OCI-LY1 (cell line): ENCODE results near the gene DUSP6.

Experiments used
- EZH2 ChIP-seq: fragments of 200-600 bp; sonication (generic), shearing (Covaris generic); IDR thresholded peaks from 2 replicates; pipeline ENCODE4 v1.8.0; 2017; ENCODE audit warnings: borderline replicate concordance, mixed run types, mild to moderate bottlenecking, antibody characterized with exemption, low read length, moderate library complexity, mixed read lengths
- TF ChIP-seq, protein P1 (sequence below): fragments of 200-600 bp; sonication (generic), shearing (Covaris generic); IDR thresholded peaks from 2 replicates; pipeline ENCODE4 v1.5.1; 2017; ENCODE audit warnings: mild to moderate bottlenecking, antibody characterized with exemption, low read length, moderate library complexity, mixed read lengths

DNA sequence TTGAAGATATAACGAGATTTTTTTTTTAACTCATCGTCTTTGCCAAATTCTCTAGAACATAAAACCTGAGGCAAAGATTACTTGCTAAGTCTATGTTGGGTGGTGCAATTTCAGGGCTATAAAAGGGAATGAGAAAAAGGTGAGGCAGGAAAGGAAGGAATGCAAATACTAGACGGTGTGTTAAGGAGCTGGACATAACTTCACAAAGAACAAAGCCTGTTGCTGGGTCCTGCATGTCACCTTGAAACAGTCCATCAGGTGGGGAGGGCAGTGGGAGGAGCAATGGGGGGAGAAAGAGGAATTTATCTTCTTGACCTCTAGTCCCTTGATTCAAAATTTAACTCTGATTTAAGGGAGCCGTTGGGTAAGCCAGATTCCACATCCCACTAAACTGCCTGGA, 16.1 kb upstream of the DUSP6 start:
- TF ChIP-seq, protein P1, sequence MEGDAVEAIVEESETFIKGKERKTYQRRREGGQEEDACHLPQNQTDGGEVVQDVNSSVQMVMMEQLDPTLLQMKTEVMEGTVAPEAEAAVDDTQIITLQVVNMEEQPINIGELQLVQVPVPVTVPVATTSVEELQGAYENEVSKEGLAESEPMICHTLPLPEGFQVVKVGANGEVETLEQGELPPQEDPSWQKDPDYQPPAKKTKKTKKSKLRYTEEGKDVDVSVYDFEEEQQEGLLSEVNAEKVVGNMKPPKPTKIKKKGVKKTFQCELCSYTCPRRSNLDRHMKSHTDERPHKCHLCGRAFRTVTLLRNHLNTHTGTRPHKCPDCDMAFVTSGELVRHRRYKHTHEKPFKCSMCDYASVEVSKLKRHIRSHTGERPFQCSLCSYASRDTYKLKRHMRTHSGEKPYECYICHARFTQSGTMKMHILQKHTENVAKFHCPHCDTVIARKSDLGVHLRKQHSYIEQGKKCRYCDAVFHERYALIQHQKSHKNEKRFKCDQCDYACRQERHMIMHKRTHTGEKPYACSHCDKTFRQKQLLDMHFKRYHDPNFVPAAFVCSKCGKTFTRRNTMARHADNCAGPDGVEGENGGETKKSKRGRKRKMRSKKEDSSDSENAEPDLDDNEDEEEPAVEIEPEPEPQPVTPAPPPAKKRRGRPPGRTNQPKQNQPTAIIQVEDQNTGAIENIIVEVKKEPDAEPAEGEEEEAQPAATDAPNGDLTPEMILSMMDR, result no peak
- no peak for TF ChIP-seq EZH2
